CD14-positive monocyte (primary cell): ENCODE measurements around the gene CFAP299. TPM values are rescaled to one million over a fixed set of nuclear protein-coding genes. Genes with fewer than 3 reads are reported as not detected.

ENCODE experiments used
- DNase-seq, 3 donors: peaks; one replicate each; pipeline ENCODE4 v3.0.0-alpha.2; 2011 to 2022
- H2AFZ ChIP-seq: 2 replicates; pipeline ENCODE4 v1.6.0; 2012; ENCODE audit warnings: mild to moderate bottlenecking, low read depth, low read length, inconsistent platforms; ENCODE audit not compliant: insufficient read depth, poor library complexity, severe bottlenecking
- H3K27ac ChIP-seq, 2 donors: 1 replicate in 1 of 2; 2 replicates in 1 of 2; pipeline ENCODE4 v1.5.1; 2012 to 2013; ENCODE audit warnings: low read length in 2 of 2, control low read depth in 1 of 2, inconsistent platforms in 1 of 2, low read depth in 1 of 2, mild to moderate bottlenecking in 1 of 2
- H3K27me3 ChIP-seq, 2 donors: one replicate each; pipeline versions ENCODE4 v1.6.0 to v1.6.1; 2011 to 2013; ENCODE audit warnings: low read length in 2 of 2; ENCODE audit not compliant: control insufficient read depth in 2 of 2, insufficient read depth in 2 of 2
- H3K36me3 ChIP-seq, 2 donors: replicated peaks in 1 of 2; 1 replicate in 1 of 2; 2 replicates in 1 of 2; pipeline versions ENCODE4 v1.5.1 to v1.6.1; 2012 to 2013; ENCODE audit warnings: low read length in 2 of 2, control low read depth in 1 of 2, inconsistent platforms in 1 of 2, mild to moderate bottlenecking in 1 of 2; ENCODE audit not compliant: insufficient read depth in 2 of 2, control insufficient read depth in 1 of 2
- H3K4me1 ChIP-seq, 2 donors: 1 replicate in 1 of 2; 2 replicates in 1 of 2; pipeline versions ENCODE4 v1.5.1 to v1.6.1; 2012 to 2013; ENCODE audit warnings: low read length in 2 of 2, control low read depth in 1 of 2, inconsistent platforms in 1 of 2, mild to moderate bottlenecking in 1 of 2, moderate library complexity in 1 of 2; ENCODE audit not compliant: insufficient read depth in 2 of 2, control insufficient read depth in 1 of 2
- H3K4me2 ChIP-seq: replicated peaks from 2 replicates; pipeline ENCODE3; 2012; ENCODE audit warnings: low read length, moderate library complexity, mild to moderate bottlenecking; ENCODE audit not compliant: poor library complexity, severe bottlenecking; ENCODE audit errors: extremely low read depth
- H3K4me3 ChIP-seq, 3 experiments: fragments of 200-600 bp in 1 of 3; sonication (generic) in 1 of 3; replicated peaks in 1 of 3; 1 replicate in 2 of 3; 2 replicates in 1 of 3; pipeline ENCODE4 v1.5.1; 2011 to 2013; ENCODE audit warnings: low read length in 3 of 3, mild to moderate bottlenecking in 3 of 3, control low read depth in 2 of 3, low read depth in 2 of 3, inconsistent platforms in 1 of 3, moderate library complexity in 1 of 3
- H3K79me2 ChIP-seq: 2 replicates; pipeline ENCODE4 v1.6.0; 2012; ENCODE audit warnings: mild to moderate bottlenecking, control low read depth, inconsistent platforms, low read length, moderate library complexity; ENCODE audit not compliant: insufficient read depth
- H3K9ac ChIP-seq: 2 replicates; pipeline ENCODE4 v1.6.0; 2017; ENCODE audit warnings: low read length, mild to moderate bottlenecking; ENCODE audit not compliant: insufficient read depth, poor library complexity, severe bottlenecking
- H3K9me3 ChIP-seq, 2 donors: replicated peaks in 1 of 2; 1 replicate in 1 of 2; 2 replicates in 1 of 2; pipeline versions ENCODE4 v1.5.1 to v1.6.1; 2012 to 2013; ENCODE audit warnings: low read length in 2 of 2, control low read depth in 1 of 2; ENCODE audit not compliant: control insufficient read depth in 1 of 2, insufficient read depth in 1 of 2
- H4K20me1 ChIP-seq: 2 replicates; pipeline ENCODE4 v1.6.0; 2012; ENCODE audit warnings: mild to moderate bottlenecking, low read length, control low read depth, moderate library complexity; ENCODE audit not compliant: insufficient read depth
- H3K27ac Mint-ChIP-seq, 7 donors: one replicate each; pipeline ENCODE4 v1.8.0; 2020; ENCODE audit warnings: mild to moderate bottlenecking in 7 of 7, mixed read lengths in 7 of 7, moderate library complexity in 6 of 7, inconsistent platforms in 2 of 7
- H3K27me3 Mint-ChIP-seq, 3 donors: one replicate each; pipeline ENCODE4 v1.8.0; 2021 to 2022; ENCODE audit warnings: low read depth in 3 of 3, mild to moderate bottlenecking in 3 of 3, mixed read lengths in 3 of 3, moderate library complexity in 3 of 3, inconsistent platforms in 1 of 3
- H3K36me3 Mint-ChIP-seq, 2 donors: one replicate each; pipeline ENCODE4 v1.8.0; 2020; ENCODE audit warnings: mixed read lengths in 2 of 2, inconsistent platforms in 1 of 2, mild to moderate bottlenecking in 1 of 2
- H3K4me1 Mint-ChIP-seq: one replicate; pipeline ENCODE4 v1.8.0; 2020; ENCODE audit warnings: mild to moderate bottlenecking, mixed read lengths
- H3K4me3 Mint-ChIP-seq, 2 donors: one replicate each; pipeline ENCODE4 v1.8.0; 2020; ENCODE audit warnings: mild to moderate bottlenecking in 2 of 2, mixed read lengths in 2 of 2, moderate library complexity in 1 of 2
- H3K9me3 Mint-ChIP-seq, 7 donors: one replicate each; pipeline ENCODE4 v1.8.0; 2020 to 2022; ENCODE audit warnings: mixed read lengths in 7 of 7, mild to moderate bottlenecking in 6 of 7, moderate library complexity in 6 of 7, inconsistent platforms in 2 of 7
- CTCF ChIP-seq: fragments of 200-600 bp; IDR thresholded peaks from one replicate; pipeline ENCODE4 v1.8.0; 2022; ENCODE audit warnings: antibody characterized with exemption, mild to moderate bottlenecking
- WGBS: methylation state at CpG from one replicate; pipeline ENCODE4 v1.1.5; 2013; ENCODE audit warnings: missing lambda C conversion rate; ENCODE audit not compliant: insufficient coverage; 5-methylcytosine and 5-hydroxymethylcytosine counted together
- intact Hi-C, 2 donors: fragments of 100-400 bp; cut with micrococcal nuclease; formaldehyde crosslinking; loops; one replicate each; pipeline versions ENCODE4 v1.15.0 to v1.15.1; 2023
- polyA plus RNA-seq, 3 donors: library from polyadenylated mRNA; depleted of rRNA in 1 of 3; unstranded in 2 of 3; stranded (reverse) in 1 of 3; fragments of 300-500 nt in 2 of 3; fragments of >200 nt in 1 of 3; fragmentation: Illumina TruSeq in 2 of 3; gene quantifications; 1 replicate in 2 of 3; 2 replicates in 1 of 3; pipeline ENCODE4 v1.2.3, GENCODE V29; 2012 to 2021

Gene CFAP299
- polyA plus RNA-seq, 3 donors: not detected

DNA sequence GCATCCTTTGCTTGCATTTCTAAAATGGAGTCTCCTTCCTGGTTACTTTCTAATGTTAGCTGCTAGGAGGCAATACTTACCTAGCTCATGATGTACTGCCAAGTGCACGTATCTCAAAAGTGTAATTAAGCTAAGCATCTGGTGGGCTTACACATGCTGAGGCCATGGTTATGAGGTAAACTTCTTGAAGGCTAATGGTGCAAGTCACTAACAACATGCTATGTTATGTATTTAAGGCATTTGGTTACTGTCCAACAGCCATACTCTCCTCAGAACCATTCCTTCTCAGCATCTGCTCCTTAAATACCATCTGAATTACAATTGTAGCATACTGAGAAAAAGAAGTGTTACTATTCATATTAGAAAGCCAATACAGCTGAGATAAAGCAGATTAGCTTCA is 376.4 kb downstream of the CFAP299 start:
- Histone ChIP-seq H3K27ac (no peak overlapping the region), H3K9ac (no peak overlapping the region), H4K20me1 (no peaks in the 10 kb centered on the region), H3K4me3 (no peak overlapping the region), H3K9me3 (no peaks in the 10 kb centered on the region), H3K79me2 (no peaks in the 10 kb centered on the region), H2AFZ (no peak overlapping the region), H3K27me3 (no peaks in the 10 kb centered on the region), H3K36me3 (no peaks in the 10 kb centered on the region), H3K4me1 (no peaks in the 10 kb centered on the region), H3K4me2 (no peak overlapping the region)
- no peaks in the 10 kb centered on the region for H3K4me1 Mint-ChIP-seq
- no peak for TF ChIP-seq CTCF
- no peak overlapping the region for H3K4me3 Mint-ChIP-seq
- H3K27ac Mint-ChIP-seq: no peak overlapping the region
- H3K9me3 Mint-ChIP-seq: peaks cover 0 to 4% (median 2%) of the 10 kb centered on the region in 7 donors
- H3K27me3 Mint-ChIP-seq: no peaks in the 10 kb centered on the region
- intact Hi-C loops: no loop called here
- WGBS: 100% methylated on average over 1 of the region's 1 CpG
- H3K36me3 Mint-ChIP-seq: no peaks in the 10 kb centered on the region
- no peak for DNase-seq

GRCh38 chr4:80713409-80713808 is 377.9 kb downstream of the CFAP299 start:
- Mint-ChIP-seq H3K4me1 (no peaks in the 10 kb centered on the region), H3K27me3 (no peaks in the 10 kb centered on the region), H3K9me3 (peaks cover 0 to 4% (median 2%) of the 10 kb centered on the region in 7 donors), H3K4me3 (no peak overlapping the region), H3K36me3 (no peaks in the 10 kb centered on the region), H3K27ac (no peak overlapping the region)
- no peak overlapping the region for H3K27ac ChIP-seq
- no peaks in the 10 kb centered on the region for H3K36me3 ChIP-seq
- H3K4me3 ChIP-seq: no peak overlapping the region
- H3K4me1 ChIP-seq: no peaks in the 10 kb centered on the region
- no peak for DNase-seq
- H3K9me3 ChIP-seq: no peaks in the 10 kb centered on the region
- intact Hi-C loops: no loop called here
- H3K79me2 ChIP-seq: no peaks in the 10 kb centered on the region
- no peak overlapping the region for H3K4me2 ChIP-seq
- no peak for TF ChIP-seq CTCF
- no peaks in the 10 kb centered on the region for H4K20me1 ChIP-seq
- WGBS: no CpG with 5 or more reads among the region's 1 CpG
- no peaks in the 10 kb centered on the region for H3K27me3 ChIP-seq
- no peak overlapping the region for H2AFZ ChIP-seq
- H3K9ac ChIP-seq: no peak overlapping the region
